SU-DHL-6 (cell line): ENCODE measurements around the gene DDX28.
"Not testable (repeated sequence)": the region's sequence is repeated elsewhere in the genome, so short reads cannot be mapped to it uniquely, and the experiment has no call there.

Experiments
- H2AFZ ChIP-seq: fragments of 200-600 bp; sonication (generic); 2 replicates; pipeline ENCODE4 v1.6.1; 2014; ENCODE audit warnings: low read depth, mild to moderate bottlenecking, moderate library complexity, mixed read lengths, antibody characterized with exemption, low read length; ENCODE audit not compliant: severe bottlenecking
- H3F3A ChIP-seq: fragments of 200-600 bp; shearing (Covaris generic); 2 replicates; pipeline ENCODE4 v1.6.0; 2016; ENCODE audit warnings: antibody characterized with exemption, mild to moderate bottlenecking; ENCODE audit not compliant: insufficient read depth
- H3K27ac ChIP-seq: fragments of 200-600 bp; sonication (generic); 2 replicates; pipeline ENCODE4 v1.5.1; 2016; ENCODE audit warnings: low read depth, mild to moderate bottlenecking, low read length, moderate library complexity, mixed read lengths
- H3K27me3 ChIP-seq: fragments of 200-600 bp; sonication (generic), shearing (Covaris generic); 2 replicates; pipeline ENCODE4 v1.6.0; 2014; ENCODE audit warnings: mild to moderate bottlenecking, low read length
- H3K36me3 ChIP-seq: fragments of 200-600 bp; sonication (generic); 2 replicates; pipeline ENCODE4 v1.6.1; 2014; ENCODE audit warnings: mild to moderate bottlenecking, low read length, mixed read lengths
- H3K4me2 ChIP-seq: fragments of 300-600, 200-600 bp; shearing (Covaris generic), sonication (generic); 2 replicates; pipeline ENCODE4 v1.6.0; 2014; ENCODE audit warnings: low read length, low read depth, mild to moderate bottlenecking; ENCODE audit not compliant: poor library complexity, severe bottlenecking
- H3K4me3 ChIP-seq: fragments of 200-600 bp; sonication (generic); 2 replicates; pipeline ENCODE4 v1.5.1; 2014; ENCODE audit warnings: antibody characterized with exemption, low read length, mild to moderate bottlenecking, mixed read lengths; ENCODE audit not compliant: insufficient read depth, poor library complexity, severe bottlenecking
- H3K79me2 ChIP-seq: fragments of 200-600 bp; sonication (generic); 2 replicates; pipeline ENCODE4 v1.6.1; 2014; ENCODE audit warnings: mild to moderate bottlenecking, low read length, moderate library complexity; ENCODE audit not compliant: insufficient read depth
- H3K9ac ChIP-seq: fragments of 200-600 bp; sonication (generic); 2 replicates; pipeline ENCODE4 v1.7.0; 2014; ENCODE audit warnings: mild to moderate bottlenecking, low read length
- H3K9me2 ChIP-seq: fragments of 200-600 bp; sonication (generic); replicated peaks from 2 replicates; pipeline ENCODE4 v1.6.1; 2014; ENCODE audit warnings: low read length; ENCODE audit not compliant: insufficient read depth
- H3K9me3 ChIP-seq: fragments of 200-600 bp; sonication (generic); 2 replicates; pipeline ENCODE4 v1.6.1; 2014; ENCODE audit warnings: low read length, mixed read lengths; ENCODE audit not compliant: insufficient read depth
- H4K20me1 ChIP-seq: fragments of 200-600 bp; sonication (generic); 2 replicates; pipeline ENCODE4 v1.6.1; 2014; ENCODE audit warnings: low read depth, mild to moderate bottlenecking, antibody characterized with exemption, low read length, moderate library complexity, mixed read lengths
- EZH2phosphoT487 ChIP-seq: fragments of 200-600 bp; sonication (generic), shearing (Covaris generic); conservative IDR thresholded peaks from 2 replicates; pipeline ENCODE4 v1.6.1; 2018; ENCODE audit warnings: mild to moderate bottlenecking, antibody characterized with exemption, low read length, moderate library complexity, mixed read lengths
- TF ChIP-seq, protein P1 (sequence below): fragments of 200-600 bp; sonication (generic); IDR thresholded peaks from one replicate; pipeline ENCODE4 v1.5.1; 2017; ENCODE audit warnings: antibody characterized with exemption, mild to moderate bottlenecking, low read length, moderate library complexity; ENCODE audit not compliant: insufficient read depth, poor library complexity, severe bottlenecking

The DDX28 gene

DNA sequence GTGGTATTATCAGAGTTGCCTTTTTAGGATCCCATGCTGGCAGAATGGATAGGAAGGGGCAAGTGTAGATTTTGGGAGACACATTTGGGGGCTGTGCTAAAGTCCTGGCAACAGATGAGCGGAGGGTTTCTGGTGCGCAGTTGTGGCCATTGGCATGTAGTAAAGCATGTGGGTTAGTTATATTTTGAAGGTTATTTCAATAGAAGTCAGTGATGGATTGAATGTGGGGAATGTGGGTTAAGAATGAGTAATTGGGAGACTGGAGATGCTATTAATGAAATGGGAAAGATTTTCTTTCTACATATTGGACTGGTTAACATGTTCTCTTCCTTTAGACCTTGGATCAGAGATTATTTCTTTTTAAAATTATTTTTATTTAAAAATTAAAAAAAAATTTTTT lies 10.1 kb upstream of the DDX28 start:
- H3K36me3 ChIP-seq: no peaks in the 10 kb centered on the region
- no peak overlapping the region for H3K4me3 ChIP-seq
- H3K27me3 ChIP-seq: no peaks in the 10 kb centered on the region
- no peaks in the 10 kb centered on the region for H3F3A ChIP-seq
- no peaks in the 10 kb centered on the region for H4K20me1 ChIP-seq
- no peak overlapping the region for H3K9ac ChIP-seq
- H3K27ac ChIP-seq: no peak overlapping the region
- H3K9me3 ChIP-seq: no peaks in the 10 kb centered on the region
- no peak overlapping the region for H2AFZ ChIP-seq
- H3K79me2 ChIP-seq: no peaks in the 10 kb centered on the region
- no peak for TF ChIP-seq EZH2phosphoT487
- TF ChIP-seq, protein P1, sequence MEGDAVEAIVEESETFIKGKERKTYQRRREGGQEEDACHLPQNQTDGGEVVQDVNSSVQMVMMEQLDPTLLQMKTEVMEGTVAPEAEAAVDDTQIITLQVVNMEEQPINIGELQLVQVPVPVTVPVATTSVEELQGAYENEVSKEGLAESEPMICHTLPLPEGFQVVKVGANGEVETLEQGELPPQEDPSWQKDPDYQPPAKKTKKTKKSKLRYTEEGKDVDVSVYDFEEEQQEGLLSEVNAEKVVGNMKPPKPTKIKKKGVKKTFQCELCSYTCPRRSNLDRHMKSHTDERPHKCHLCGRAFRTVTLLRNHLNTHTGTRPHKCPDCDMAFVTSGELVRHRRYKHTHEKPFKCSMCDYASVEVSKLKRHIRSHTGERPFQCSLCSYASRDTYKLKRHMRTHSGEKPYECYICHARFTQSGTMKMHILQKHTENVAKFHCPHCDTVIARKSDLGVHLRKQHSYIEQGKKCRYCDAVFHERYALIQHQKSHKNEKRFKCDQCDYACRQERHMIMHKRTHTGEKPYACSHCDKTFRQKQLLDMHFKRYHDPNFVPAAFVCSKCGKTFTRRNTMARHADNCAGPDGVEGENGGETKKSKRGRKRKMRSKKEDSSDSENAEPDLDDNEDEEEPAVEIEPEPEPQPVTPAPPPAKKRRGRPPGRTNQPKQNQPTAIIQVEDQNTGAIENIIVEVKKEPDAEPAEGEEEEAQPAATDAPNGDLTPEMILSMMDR: no peak
- H3K9me2 ChIP-seq: no peaks in the 10 kb centered on the region
- no peak overlapping the region for H3K4me2 ChIP-seq

DNA sequence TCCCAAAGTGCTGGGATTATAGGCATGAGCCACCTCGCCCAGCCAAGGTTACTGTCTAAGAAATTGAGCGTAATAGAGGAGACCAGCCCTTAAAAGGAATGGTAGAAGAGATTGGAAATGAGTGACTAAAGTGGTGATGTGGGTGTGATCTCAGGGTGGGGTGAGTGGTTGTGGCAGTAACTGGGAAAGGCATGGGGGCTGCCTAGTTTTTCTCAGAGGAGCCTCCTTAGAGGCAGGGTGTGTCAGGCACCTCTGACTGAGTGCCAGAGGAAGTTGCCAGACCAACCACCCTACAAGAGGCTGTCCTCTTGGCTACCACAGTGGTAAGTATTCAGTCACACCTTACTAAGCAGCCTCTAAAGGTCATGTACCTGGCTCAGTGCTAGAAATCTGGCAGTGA lies 8.9 kb upstream of the DDX28 start:
- Histone ChIP-seq H4K20me1 (no peaks in the 10 kb centered on the region), H3K79me2 (no peaks in the 10 kb centered on the region), H3K9ac (no peak overlapping the region), H2AFZ (no peak overlapping the region), H3K4me2 (no peak overlapping the region), H3K9me3 (no peaks in the 10 kb centered on the region), H3F3A (no peaks in the 10 kb centered on the region), H3K36me3 (no peaks in the 10 kb centered on the region), H3K9me2 (no peaks in the 10 kb centered on the region), H3K27ac (no peak overlapping the region), H3K27me3 (no peaks in the 10 kb centered on the region), H3K4me3 (no peak overlapping the region)
- no peak for TF ChIP-seq EZH2phosphoT487
- TF ChIP-seq, protein P1: no peak

DNA sequence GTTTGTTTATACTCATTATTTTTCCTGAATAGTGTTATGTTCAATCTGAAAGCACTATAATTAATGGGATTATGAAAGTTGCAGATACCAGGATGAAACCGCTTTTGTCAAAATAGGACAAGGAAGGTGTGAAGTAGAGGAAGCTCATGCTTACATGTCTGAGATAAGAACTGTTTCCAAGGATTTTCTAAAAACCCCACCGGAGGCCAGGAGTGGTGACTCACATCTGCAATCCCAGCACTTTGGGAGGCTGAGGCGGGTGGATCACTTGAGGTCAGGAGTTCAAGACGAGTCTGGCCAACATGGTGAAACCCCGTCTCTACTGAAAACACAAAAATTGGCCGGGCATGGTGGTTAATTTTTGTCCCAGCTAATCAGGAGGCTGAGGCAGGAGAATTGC lies 7.1 kb upstream of the DDX28 start:
- not testable (repeated sequence) for H3K27ac ChIP-seq, H3K79me2 ChIP-seq, H3K27me3 ChIP-seq, H4K20me1 ChIP-seq, H3K9me2 ChIP-seq, H3K4me2 ChIP-seq, H2AFZ ChIP-seq, H3K9me3 ChIP-seq, H3K9ac ChIP-seq, H3F3A ChIP-seq, H3K36me3 ChIP-seq, H3K4me3 ChIP-seq

DNA sequence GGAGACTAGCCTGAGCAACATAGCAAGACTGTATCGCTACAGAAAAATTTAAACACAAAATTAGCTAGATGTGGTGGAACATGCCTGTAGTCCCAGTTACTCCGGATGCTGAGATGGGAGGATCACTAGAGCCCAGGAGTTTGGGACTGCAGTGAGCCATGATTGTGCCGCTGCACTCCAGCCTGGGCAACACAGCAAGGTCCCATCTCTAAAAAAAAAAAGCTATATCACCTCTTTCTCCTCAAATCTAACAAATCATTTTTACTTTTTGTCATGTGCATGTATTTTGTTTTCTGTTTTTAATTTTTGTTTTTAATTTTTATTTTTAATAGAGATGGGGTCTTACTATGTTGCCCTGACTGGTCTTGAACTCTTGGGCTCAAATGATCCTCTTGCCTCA lies 6.0 kb upstream of the DDX28 start:
- Histone ChIP-seq H3K9me3 (no peaks in the 10 kb centered on the region), H3K9me2 (no peaks in the 10 kb centered on the region), H3K27me3 (no peaks in the 10 kb centered on the region)

More for the DNA sequence above, 6.0 kb upstream of the DDX28 start:
- no peaks in the 10 kb centered on the region for H3F3A ChIP-seq
- no peak overlapping the region for H3K4me2 ChIP-seq
- no peaks in the 10 kb centered on the region for H3K36me3 ChIP-seq
- peaks cover 7% of the 10 kb centered on the region for H3K79me2 ChIP-seq
- H2AFZ ChIP-seq: no peak overlapping the region
- TF ChIP-seq, protein P1: no peak
- TF ChIP-seq EZH2phosphoT487: no peak
- no peak overlapping the region for H3K9ac ChIP-seq
- no peak overlapping the region for H3K4me3 ChIP-seq
- H3K27ac ChIP-seq: no peak overlapping the region
- H4K20me1 ChIP-seq: no peaks in the 10 kb centered on the region
